ENCODE measurements around the gene NECTIN4.

DNA sequence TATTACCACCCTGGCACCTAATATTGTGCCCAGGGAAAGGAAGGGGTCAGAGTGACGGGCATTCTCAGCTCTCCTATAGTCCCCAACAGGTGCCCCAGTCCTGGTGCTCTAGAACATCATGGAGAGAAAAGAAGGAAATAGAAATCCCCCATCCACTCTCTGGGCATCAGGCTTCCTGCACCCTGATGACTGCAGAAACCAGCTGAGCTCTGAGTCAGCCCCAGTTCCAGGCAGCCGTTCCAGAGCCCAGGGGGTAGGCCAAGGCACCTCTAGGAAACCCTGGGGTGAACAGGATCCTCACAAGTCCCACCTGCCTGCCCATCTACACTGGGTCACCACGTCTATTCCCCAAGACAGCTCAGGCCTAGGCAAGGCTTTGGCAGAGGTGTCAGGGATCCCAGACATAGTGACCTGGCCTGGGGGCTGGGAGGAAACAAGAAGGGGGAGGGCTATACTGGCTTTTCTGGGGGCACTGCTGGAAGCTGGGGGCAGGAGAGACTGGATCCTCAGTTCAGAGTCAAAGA is 709 bp downstream of the NECTIN4 start:
- TF ChIP-seq EZH2 (IDR thresholded peaks at IDR 0.05; ENCODE audit: borderline replicate concordance, low read length): no peak
- TF ChIP-seq, protein P1, sequence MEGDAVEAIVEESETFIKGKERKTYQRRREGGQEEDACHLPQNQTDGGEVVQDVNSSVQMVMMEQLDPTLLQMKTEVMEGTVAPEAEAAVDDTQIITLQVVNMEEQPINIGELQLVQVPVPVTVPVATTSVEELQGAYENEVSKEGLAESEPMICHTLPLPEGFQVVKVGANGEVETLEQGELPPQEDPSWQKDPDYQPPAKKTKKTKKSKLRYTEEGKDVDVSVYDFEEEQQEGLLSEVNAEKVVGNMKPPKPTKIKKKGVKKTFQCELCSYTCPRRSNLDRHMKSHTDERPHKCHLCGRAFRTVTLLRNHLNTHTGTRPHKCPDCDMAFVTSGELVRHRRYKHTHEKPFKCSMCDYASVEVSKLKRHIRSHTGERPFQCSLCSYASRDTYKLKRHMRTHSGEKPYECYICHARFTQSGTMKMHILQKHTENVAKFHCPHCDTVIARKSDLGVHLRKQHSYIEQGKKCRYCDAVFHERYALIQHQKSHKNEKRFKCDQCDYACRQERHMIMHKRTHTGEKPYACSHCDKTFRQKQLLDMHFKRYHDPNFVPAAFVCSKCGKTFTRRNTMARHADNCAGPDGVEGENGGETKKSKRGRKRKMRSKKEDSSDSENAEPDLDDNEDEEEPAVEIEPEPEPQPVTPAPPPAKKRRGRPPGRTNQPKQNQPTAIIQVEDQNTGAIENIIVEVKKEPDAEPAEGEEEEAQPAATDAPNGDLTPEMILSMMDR (conservative IDR thresholded peaks at IDR 0.05 in 1 of 2, IDR thresholded peaks at IDR 0.05 in 1 of 2; ENCODE audit: extremely low read depth in 1 of 2, insufficient read depth in 1 of 2, low read depth in 1 of 2, low read length in 2 of 2): no peak

Measured in mammary epithelial cell (primary cell).